Measurements from ENCODE around the gene SPIB. TPM values are rescaled to one million over a fixed set of nuclear protein-coding genes. Genes with fewer than 3 reads are reported as not detected.

Gene SPIB
- polyA plus RNA-seq, 3 donors from 2014 or later: 0.38 to 1.6 (median 1.5) TPM

DNA sequence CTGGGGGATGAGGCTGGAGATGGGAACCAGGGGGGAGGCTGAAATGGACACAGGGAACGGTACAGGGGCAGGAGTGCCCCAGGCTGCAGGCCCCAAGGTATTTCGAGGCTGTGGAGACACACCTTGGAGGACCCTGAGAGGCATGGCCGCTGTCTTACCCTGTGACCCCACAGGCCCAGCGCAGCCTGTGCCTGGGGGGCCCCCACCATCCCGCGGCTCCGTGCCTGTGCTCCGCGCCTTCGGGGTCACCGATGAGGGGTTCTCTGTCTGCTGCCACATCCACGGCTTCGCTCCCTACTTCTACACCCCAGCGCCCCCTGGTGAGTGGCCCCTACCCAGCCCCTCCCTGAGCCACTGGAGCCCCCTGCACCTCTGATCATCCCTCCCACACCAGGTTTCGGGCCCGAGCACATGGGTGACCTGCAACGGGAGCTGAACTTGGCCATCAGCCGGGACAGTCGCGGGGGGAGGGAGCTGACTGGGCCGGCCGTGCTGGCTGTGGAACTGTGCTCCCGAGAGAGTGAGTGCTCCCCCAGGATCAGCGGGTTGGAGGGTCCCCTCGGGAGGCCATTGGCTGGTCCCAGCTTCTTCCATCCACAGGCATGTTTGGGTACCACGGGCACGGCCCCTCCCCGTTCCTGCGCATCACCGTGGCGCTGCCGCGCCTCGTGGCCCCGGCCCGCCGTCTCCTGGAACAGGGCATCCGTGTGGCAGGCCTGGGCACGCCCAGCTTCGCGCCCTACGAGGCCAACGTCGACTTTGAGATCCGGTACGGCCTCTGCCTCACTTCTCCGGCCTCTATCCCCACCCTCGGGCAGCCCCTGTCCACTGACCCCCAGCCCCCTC, 16.9 kb upstream of the SPIB start:
- H3K27me3 Mint-ChIP-seq (ENCODE audit: low read depth in 3 of 3): peaks cover 0 to 4% (median 2%) of the 10 kb centered on the region in 3 donors
- peaks cover 4 to 12% (median 8%) of the 10 kb centered on the region in 3 donors for H3K36me3 Mint-ChIP-seq
- no peak overlapping the region for H3K27ac Mint-ChIP-seq
- no peak for DNase-seq
- no peak overlapping the region for H3K4me3 Mint-ChIP-seq
- H3K9me3 Mint-ChIP-seq: no peaks in the 10 kb centered on the region
- no peaks in the 10 kb centered on the region for H3K4me1 Mint-ChIP-seq

- peaks cover 0 to 4% (median 2%) of the 10 kb centered on the region in 3 donors for H3K27me3 Mint-ChIP-seq (ENCODE audit: low read depth in 3 of 3)
- H3K27ac Mint-ChIP-seq: no peak overlapping the region
- no peak overlapping the region for H3K4me3 Mint-ChIP-seq
- DNase-seq: no peak
- H3K9me3 Mint-ChIP-seq: no peaks in the 10 kb centered on the region
- H3K4me1 Mint-ChIP-seq: no peaks in the 10 kb centered on the region
- H3K36me3 Mint-ChIP-seq: peaks cover 3 to 12% (median 7%) of the 10 kb centered on the region in 3 donors
Measured at GRCh38 chr19:50402544-50403301, 16.0 kb upstream of the SPIB start.

DNA sequence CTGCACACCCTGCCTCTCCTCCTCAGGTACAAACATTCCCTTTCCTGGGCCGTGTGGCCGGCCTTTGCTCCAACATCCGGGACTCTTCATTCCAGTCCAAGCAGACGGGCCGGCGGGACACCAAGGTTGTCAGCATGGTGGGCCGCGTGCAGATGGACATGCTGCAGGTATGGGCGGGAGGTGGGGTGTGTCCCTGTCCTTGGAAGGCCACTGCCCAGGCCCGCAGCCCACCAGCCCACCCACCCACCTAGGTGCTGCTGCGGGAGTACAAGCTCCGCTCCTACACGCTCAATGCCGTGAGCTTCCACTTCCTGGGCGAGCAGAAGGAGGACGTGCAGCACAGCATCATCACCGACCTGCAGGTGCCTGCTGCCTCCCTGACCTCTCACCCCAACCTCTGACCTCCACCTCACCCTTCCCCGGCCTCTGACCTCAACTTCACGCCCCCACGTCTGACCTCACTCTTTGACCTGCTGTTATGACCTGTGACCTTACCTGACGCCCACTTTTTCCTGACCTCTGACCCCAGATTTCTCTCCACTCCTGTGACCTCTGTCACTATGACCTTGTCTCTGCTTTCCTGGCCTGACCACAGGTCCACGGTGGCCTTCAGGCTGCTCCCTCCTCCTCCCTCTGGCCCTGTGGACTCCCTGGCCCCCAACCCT, 12.4 kb upstream of the SPIB start:
- no peak for DNase-seq
- H3K4me1 Mint-ChIP-seq: no peaks in the 10 kb centered on the region
- peak overlapping the region in 2 of 6 donors; percentile 15 to 46 for H3K27ac Mint-ChIP-seq
- peaks cover 0 to 3% (median 1%) of the 10 kb centered on the region in 3 donors for H3K27me3 Mint-ChIP-seq (ENCODE audit: low read depth in 3 of 3)
- peaks cover 0 to 12% (median 3%) of the 10 kb centered on the region in 3 donors for H3K36me3 Mint-ChIP-seq
- H3K4me3 Mint-ChIP-seq: no peak overlapping the region
- no peaks in the 10 kb centered on the region for H3K9me3 Mint-ChIP-seq

DNA sequence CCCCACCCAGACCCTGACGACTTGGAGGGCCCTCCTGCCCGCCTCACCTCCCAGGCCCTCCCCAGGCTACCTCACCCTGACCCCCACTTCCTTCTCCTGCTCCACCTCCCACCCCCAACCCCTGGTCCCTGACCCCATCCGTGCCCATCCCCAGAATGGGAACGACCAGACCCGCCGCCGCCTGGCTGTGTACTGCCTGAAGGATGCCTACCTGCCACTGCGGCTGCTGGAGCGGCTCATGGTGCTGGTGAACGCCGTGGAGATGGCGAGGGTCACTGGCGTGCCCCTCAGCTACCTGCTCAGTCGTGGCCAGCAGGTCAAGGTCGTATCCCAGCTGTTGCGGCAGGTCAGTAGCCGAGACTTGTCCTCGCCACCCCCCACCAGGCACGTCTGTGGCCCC, 11.9 kb upstream of the SPIB start:
- Mint-ChIP-seq H3K4me3 (no peak overlapping the region), H3K4me1 (no peaks in the 10 kb centered on the region), H3K36me3 (peaks cover 0 to 12% (median 3%) of the 10 kb centered on the region in 3 donors), H3K27me3 (ENCODE audit: low read depth in 3 of 3) (peaks cover 0 to 3% (median 0%) of the 10 kb centered on the region in 3 donors), H3K27ac (no peak overlapping the region), H3K9me3 (no peaks in the 10 kb centered on the region)
- no peak for DNase-seq

DNA sequence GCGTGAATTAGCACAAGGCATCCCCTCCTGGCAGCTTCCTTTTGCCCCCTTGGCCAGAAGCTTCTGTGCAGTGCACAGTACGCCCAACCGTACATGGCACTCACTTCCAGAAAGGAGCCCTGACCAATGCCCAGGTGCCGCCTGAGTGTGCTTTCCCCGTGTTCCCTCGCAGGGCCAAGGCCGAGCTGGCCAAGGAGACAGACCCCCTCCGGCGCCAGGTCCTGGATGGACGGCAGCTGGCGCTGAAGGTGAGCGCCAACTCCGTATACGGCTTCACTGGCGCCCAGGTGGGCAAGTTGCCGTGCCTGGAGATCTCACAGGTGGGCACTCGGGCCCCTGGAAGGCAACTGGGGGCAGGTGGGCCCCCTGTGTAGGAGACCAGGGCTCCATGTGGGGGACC, 9.4 kb upstream of the SPIB start:
- H3K27ac Mint-ChIP-seq: no peak overlapping the region

GRCh38 chr19:50410109-50410508, 8.6 kb upstream of the SPIB start:
- Mint-ChIP-seq H3K27ac (no peak overlapping the region), H3K4me3 (no peak overlapping the region), H3K9me3 (no peaks in the 10 kb centered on the region), H3K36me3 (peaks cover 0 to 4% (median 3%) of the 10 kb centered on the region in 3 donors), H3K27me3 (ENCODE audit: low read depth in 3 of 3) (peaks cover 0 to 3% (median 0%) of the 10 kb centered on the region in 3 donors), H3K4me1 (peaks cover 0 to 2% of the 10 kb centered on the region in 2 donors)
- DNase-seq: no peak

More for the DNA sequence above, 9.4 kb upstream of the SPIB start:
- no peak for DNase-seq
- peaks cover 0 to 4% (median 3%) of the 10 kb centered on the region in 3 donors for H3K36me3 Mint-ChIP-seq
- H3K4me3 Mint-ChIP-seq: no peak overlapping the region
- no peaks in the 10 kb centered on the region for H3K4me1 Mint-ChIP-seq
- peaks cover 0 to 4% (median 0%) of the 10 kb centered on the region in 3 donors for H3K27me3 Mint-ChIP-seq (ENCODE audit: low read depth in 3 of 3)
- no peaks in the 10 kb centered on the region for H3K9me3 Mint-ChIP-seq

DNA sequence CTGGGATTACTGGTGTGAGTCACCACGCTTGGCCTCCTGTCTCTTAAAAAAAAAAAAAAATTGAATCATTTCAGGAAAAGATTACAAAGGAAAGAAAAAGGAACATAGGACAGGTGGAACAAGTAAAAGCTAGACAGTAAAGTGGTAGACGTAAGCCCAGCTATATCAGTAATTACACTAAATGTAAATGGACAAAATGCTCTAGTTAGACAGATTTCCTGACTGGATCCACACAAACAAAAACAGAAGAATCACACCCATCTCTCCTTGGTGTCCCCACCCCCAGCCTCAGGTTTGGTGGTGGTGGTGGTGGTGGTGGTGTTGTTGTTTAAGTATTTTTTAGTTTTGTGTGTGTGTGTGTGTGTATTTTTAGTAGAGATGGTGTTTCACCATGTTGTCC, 6.3 kb upstream of the SPIB start:
- no peaks in the 10 kb centered on the region for H3K9me3 Mint-ChIP-seq
- no peak overlapping the region for H3K4me3 Mint-ChIP-seq
- peaks cover 0 to 2% (median 0%) of the 10 kb centered on the region in 3 donors for H3K27me3 Mint-ChIP-seq (ENCODE audit: low read depth in 3 of 3)
- peaks cover 0 to 2% of the 10 kb centered on the region in 2 donors for H3K4me1 Mint-ChIP-seq
- H3K27ac Mint-ChIP-seq: no peak overlapping the region
- no peaks in the 10 kb centered on the region for H3K36me3 Mint-ChIP-seq
- no peak for DNase-seq

DNA sequence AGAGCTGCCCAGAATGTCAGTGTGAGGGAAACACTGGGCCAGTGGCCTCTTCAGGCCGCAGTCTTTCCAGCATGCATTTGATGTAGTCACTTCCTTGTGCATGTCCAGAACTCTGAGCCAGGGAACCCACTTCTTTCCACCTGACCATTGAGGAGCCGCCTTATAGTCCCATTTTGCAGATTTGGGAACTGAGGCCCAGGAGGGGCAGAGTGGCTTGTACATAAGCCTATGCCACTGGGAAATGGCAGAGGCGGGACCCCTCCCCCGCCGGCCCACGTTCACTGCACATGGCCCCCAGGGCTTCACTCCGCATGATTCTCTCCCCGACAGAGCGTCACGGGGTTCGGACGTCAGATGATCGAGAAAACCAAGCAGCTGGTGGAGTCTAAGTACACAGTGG, 5.6 kb upstream of the SPIB start:
- no peaks in the 10 kb centered on the region for H3K9me3 Mint-ChIP-seq
- peaks cover 0 to 2% (median 0%) of the 10 kb centered on the region in 3 donors for H3K27me3 Mint-ChIP-seq (ENCODE audit: low read depth in 3 of 3)
- peaks cover 0 to 2% of the 10 kb centered on the region in 2 donors for H3K4me1 Mint-ChIP-seq
- H3K27ac Mint-ChIP-seq: no peak overlapping the region
- no peak for DNase-seq
- H3K36me3 Mint-ChIP-seq: no peaks in the 10 kb centered on the region
- H3K4me3 Mint-ChIP-seq: no peak overlapping the region

DNA sequence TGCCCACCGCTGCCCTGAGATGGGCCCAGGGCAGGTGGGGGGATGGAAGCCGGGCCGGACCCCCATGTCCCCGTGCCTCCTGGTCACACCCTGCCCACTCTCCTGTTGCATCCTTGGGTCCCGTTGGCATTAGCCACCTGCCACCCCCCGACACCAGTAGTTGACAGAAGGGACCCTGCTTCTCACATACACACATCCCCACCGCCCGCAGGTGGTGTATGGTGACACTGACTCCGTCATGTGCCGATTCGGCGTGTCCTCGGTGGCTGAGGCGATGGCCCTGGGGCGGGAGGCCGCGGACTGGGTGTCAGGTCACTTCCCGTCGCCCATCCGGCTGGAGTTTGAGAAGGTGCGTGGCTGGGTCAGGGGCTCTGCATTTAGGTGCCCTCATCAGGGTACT, 5.2 kb upstream of the SPIB start:
- DNase-seq: no peak
- Mint-ChIP-seq H3K9me3 (no peaks in the 10 kb centered on the region), H3K4me1 (peaks cover 0 to 2% of the 10 kb centered on the region in 2 donors), H3K27me3 (ENCODE audit: low read depth in 3 of 3) (peaks cover 0 to 2% (median 0%) of the 10 kb centered on the region in 3 donors), H3K27ac (no peak overlapping the region), H3K4me3 (no peak overlapping the region), H3K36me3 (no peaks in the 10 kb centered on the region)

DNA sequence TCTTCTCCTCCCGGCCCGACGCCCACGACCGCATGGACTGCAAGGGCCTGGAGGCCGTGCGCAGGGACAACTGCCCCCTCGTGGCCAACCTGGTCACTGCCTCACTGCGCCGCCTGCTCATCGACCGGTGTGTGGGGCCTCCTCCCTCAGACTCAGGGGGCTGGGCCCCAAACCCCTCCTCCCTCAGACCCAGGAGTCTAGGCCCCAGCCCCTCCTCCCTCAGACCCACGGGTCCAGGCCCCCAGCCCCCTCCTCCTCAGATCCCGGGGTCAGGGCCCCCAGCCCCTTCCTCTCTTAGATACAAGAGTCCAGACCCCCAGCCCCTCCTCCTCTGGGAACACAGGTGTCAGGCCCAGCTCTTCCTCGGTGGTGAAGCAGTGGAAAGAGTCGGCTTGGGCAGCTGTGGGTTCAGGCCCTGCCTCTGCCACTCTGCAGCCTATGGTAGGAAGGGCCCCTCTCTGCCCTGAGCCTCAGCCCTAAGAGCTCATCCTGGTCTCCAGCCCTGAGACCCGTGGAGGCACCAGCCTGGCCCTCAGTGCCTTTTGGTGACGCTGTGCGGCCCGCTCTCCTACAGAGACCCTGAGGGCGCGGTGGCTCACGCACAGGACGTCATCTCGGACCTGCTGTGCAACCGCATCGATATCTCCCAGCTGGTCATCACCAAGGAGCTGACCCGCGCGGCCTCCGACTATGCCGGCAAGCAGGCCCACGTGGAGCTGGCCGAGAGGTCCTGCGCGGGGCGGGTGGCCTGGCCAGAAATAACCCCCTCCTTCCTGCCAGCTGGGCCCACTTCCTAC, 3.7 kb upstream of the SPIB start:
- Mint-ChIP-seq H3K27me3 (ENCODE audit: low read depth in 3 of 3) (peaks cover 0 to 7% (median 7%) of the 10 kb centered on the region in 3 donors), H3K4me1 (peaks cover 8 to 11% of the 10 kb centered on the region in 2 donors), H3K4me3 (no peak overlapping the region), H3K27ac (peak overlapping the region in 1 of 6 donors; percentile 28), H3K36me3 (no peaks in the 10 kb centered on the region), H3K9me3 (peaks cover 0 to under 1% (median 0%) of the 10 kb centered on the region in 6 donors)
- DNase-seq: peak; percentile 58 to 64 (median 62)

DNA sequence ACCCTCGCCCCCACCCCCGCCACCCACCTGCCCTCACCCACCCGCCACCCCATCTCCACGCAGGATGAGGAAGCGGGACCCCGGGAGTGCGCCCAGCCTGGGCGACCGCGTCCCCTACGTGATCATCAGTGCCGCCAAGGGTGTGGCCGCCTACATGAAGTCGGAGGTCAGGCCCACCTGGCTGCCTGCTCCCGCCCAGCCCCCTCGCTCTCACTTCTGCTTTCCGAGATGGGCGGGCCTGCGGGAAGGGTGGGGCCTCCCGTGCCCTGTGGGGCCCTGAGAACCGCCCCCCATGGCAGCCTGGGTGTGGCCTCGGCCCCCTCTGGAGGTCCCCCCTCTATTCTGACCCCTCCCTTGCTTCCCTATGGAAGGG, 3.1 kb upstream of the SPIB start:
- Mint-ChIP-seq H3K4me1 (peaks cover 9 to 14% of the 10 kb centered on the region in 2 donors), H3K9me3 (peaks cover 0 to 1% (median 0%) of the 10 kb centered on the region in 6 donors), H3K36me3 (no peaks in the 10 kb centered on the region), H3K4me3 (no peak overlapping the region), H3K27ac (no peak overlapping the region), H3K27me3 (ENCODE audit: low read depth in 3 of 3) (peaks cover 0 to 12% (median 10%) of the 10 kb centered on the region in 3 donors)
- DNase-seq: no peak

DNA sequence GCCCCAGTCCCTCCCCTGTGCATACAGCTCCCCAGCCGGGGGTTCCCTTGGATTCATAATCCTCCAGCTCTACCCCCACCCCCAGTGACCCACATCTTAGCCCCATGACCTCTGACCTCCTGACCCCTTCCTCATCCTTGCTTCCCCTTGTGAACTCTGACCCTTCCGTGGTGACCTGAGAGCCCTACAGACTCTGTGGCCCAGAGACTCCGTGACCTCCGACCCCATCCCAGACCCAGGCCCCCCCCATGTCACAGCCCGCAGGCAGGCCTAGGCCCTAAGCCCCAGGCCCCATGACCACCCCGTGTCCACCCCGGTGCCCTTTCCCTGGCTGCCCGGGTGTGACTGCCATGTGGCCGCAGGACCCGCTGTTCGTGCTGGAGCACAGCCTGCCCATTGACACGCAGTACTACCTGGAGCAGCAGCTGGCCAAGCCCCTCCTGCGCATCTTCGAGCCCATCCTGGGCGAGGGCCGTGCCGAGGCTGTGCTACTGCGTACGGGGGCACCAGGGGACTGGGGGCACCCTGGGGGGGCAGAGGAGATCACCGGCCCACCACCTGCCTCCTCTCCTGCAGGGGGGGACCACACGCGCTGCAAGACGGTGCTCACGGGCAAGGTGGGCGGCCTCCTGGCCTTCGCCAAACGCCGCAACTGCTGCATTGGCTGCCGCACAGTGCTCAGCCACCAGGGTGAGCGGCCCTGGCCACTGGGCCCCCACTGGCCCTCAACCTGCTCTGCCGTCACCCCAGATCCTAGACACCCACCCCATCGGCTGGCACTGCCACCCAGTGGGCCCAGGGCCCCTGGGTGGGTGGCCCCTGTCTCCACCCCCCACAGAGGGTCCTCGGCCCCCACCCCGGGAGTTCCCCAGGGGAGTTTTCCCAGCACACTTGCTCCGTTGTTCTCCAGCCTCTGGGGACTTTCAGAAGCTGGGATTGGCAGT, 2.4 kb upstream of the SPIB start:
- DNase-seq: no peak
- Mint-ChIP-seq H3K27me3 (ENCODE audit: low read depth in 3 of 3) (peaks cover 0 to 17% (median 11%) of the 10 kb centered on the region in 3 donors), H3K4me1 (peaks cover 9 to 14% of the 10 kb centered on the region in 2 donors), H3K27ac (no peak overlapping the region), H3K9me3 (peaks cover 0 to 1% (median 0%) of the 10 kb centered on the region in 6 donors), H3K36me3 (no peaks in the 10 kb centered on the region), H3K4me3 (no peak overlapping the region)

Data from immature natural killer cell (primary cell).